H1 (cell line): Measurements from ENCODE around the gene KLF8. TPM values are rescaled to one million over a fixed set of nuclear protein-coding genes. Genes with fewer than 3 reads are reported as not detected.

Source experiments
- CTCF ChIA-PET: fragments of 300-600 bp; sonication (Branson Sonifier 250); formaldehyde crosslinking; loops from one replicate; lab custom pipeline; 2021; ENCODE audit not compliant: partially characterized antibody; lab: Charles Lee
- POLR2A ChIA-PET: fragments of 300-600 bp; sonication (Branson Sonifier 250); formaldehyde crosslinking; loops from one replicate; lab custom pipeline; 2021; ENCODE audit warnings: inconsistent platforms; ENCODE audit not compliant: partially characterized antibody; lab: Charles Lee
- DNase-seq, 2 experiments: peaks; one replicate each; pipeline versions ENCODE4 v3.0.0 to v3.0.0-alpha.2; 2010 to 2022; ENCODE audit warnings: low spot score in 2 of 2, low read depth in 1 of 2, mixed read lengths in 1 of 2
- FAIRE-seq: peaks from 2 replicates; lab custom pipeline; 2011; peaks lifted over from hg19 to GRCh38; lab: Jason Lieb, UNC
- H2AFZ ChIP-seq: 2 replicates; pipeline ENCODE4 v1.8.1; 2012; ENCODE audit warnings: low read length, inconsistent platforms
- H2AK5ac ChIP-seq: 2 replicates; pipeline ENCODE4 v1.6.1; 2013; ENCODE audit warnings: low read depth, low read length
- H2BK120ac ChIP-seq: replicated peaks from 2 replicates; pipeline ENCODE3; 2013; ENCODE audit warnings: low read depth, low read length, inconsistent platforms
- H2BK12ac ChIP-seq: 2 replicates; pipeline ENCODE4 v1.6.1; 2013; ENCODE audit warnings: low read depth, low read length
- H2BK15ac ChIP-seq: 2 replicates; pipeline ENCODE4 v1.6.1; 2013; ENCODE audit warnings: low read length
- H2BK20ac ChIP-seq: 2 replicates; pipeline ENCODE4 v1.6.1; 2013; ENCODE audit warnings: low read length
- H2BK5ac ChIP-seq: 2 replicates; pipeline ENCODE4 v1.6.1; 2013; ENCODE audit warnings: low read depth, low read length
- H3K14ac ChIP-seq: 2 replicates; pipeline ENCODE4 v1.6.1; 2013; ENCODE audit warnings: inconsistent platforms; ENCODE audit not compliant: insufficient read length
- H3K18ac ChIP-seq: 2 replicates; pipeline ENCODE4 v1.6.1; 2013; ENCODE audit warnings: low read length; ENCODE audit errors: extremely low read depth
- H3K23ac ChIP-seq: 2 replicates; pipeline ENCODE4 v1.6.1; 2013; ENCODE audit warnings: inconsistent platforms; ENCODE audit not compliant: insufficient read length
- H3K23me2 ChIP-seq: 2 replicates; pipeline ENCODE4 v1.6.1; 2013; ENCODE audit warnings: low read depth, low read length
- H3K27ac ChIP-seq: 2 replicates; pipeline ENCODE4 v1.6.1; 2011; ENCODE audit warnings: low read depth, low read length, inconsistent platforms
- H3K27me3 ChIP-seq, 4 experiments: replicated peaks in 1 of 4; 1 replicate in 1 of 4; 2 replicates in 3 of 4; pipeline versions ENCODE4 v1.6.1 to v1.8.1; 2011 to 2013; ENCODE audit warnings: low read length in 3 of 4, mild to moderate bottlenecking in 3 of 4, inconsistent platforms in 2 of 4, mixed read lengths in 2 of 4, moderate library complexity in 1 of 4; ENCODE audit not compliant: control insufficient read depth in 3 of 4, insufficient read depth in 3 of 4; ENCODE audit errors: extremely low read depth in 1 of 4
- H3K36me3 ChIP-seq, 4 experiments: 2 replicates each; pipeline versions ENCODE4 v1.6.1 to v1.8.1; 2011 to 2013; ENCODE audit warnings: mild to moderate bottlenecking in 4 of 4, low read length in 3 of 4, moderate library complexity in 2 of 4, control low read depth in 1 of 4, inconsistent platforms in 1 of 4; ENCODE audit not compliant: insufficient read depth in 4 of 4, control insufficient read depth in 2 of 4
- H3K4ac ChIP-seq: replicated peaks from 2 replicates; pipeline ENCODE3; 2013; ENCODE audit warnings: low read length, low read depth, mixed read lengths, inconsistent platforms; ENCODE audit not compliant: insufficient read length
- H3K4me1 ChIP-seq, 4 experiments: replicated peaks in 1 of 4; 1 replicate in 1 of 4; 2 replicates in 3 of 4; pipeline versions ENCODE4 v1.6.1 to v1.8.1; 2011 to 2013; ENCODE audit warnings: low read length in 3 of 4, inconsistent platforms in 2 of 4, mixed read lengths in 1 of 4; ENCODE audit not compliant: insufficient read depth in 4 of 4, control insufficient read depth in 3 of 4
- H3K4me2 ChIP-seq, 2 experiments: 2 replicates each; pipeline versions ENCODE4 v1.6.1 to v1.8.1; 2011 to 2013; ENCODE audit warnings: low read depth in 2 of 2, low read length in 2 of 2, control low read depth in 1 of 2, inconsistent platforms in 1 of 2, mild to moderate bottlenecking in 1 of 2; ENCODE audit not compliant: insufficient read depth in 1 of 2
- H3K4me3 ChIP-seq, 4 experiments: fragments of 200-600, 300-600 bp in 1 of 4; sonication (generic), shearing (Covaris generic), sonication (Bioruptor Twin) in 1 of 4; 2 replicates each; pipeline versions ENCODE4 v1.5.1 to v1.8.1; 2011 to 2016; ENCODE audit warnings: low read length in 4 of 4, low read depth in 3 of 4, control low read depth in 2 of 4, inconsistent platforms in 2 of 4, mild to moderate bottlenecking in 2 of 4, mixed read lengths in 1 of 4, moderate library complexity in 1 of 4; ENCODE audit not compliant: insufficient read depth in 2 of 4; ENCODE audit errors: extremely low read depth in 1 of 4
- H3K56ac ChIP-seq: replicated peaks from 2 replicates; pipeline ENCODE3; 2013; ENCODE audit warnings: low read depth, mild to moderate bottlenecking, mixed read lengths, low read length, inconsistent platforms; ENCODE audit not compliant: insufficient read length
- H3K79me1 ChIP-seq: 2 replicates; pipeline ENCODE4 v1.6.1; 2013; ENCODE audit warnings: low read depth, low read length, control low read depth
- H3K79me2 ChIP-seq, 2 experiments: 2 replicates each; pipeline versions ENCODE4 v1.6.1 to v1.8.1; 2012 to 2013; ENCODE audit warnings: low read length in 2 of 2, mild to moderate bottlenecking in 2 of 2, inconsistent platforms in 1 of 2; ENCODE audit not compliant: insufficient read depth in 2 of 2, control insufficient read depth in 1 of 2
- H3K9ac ChIP-seq, 4 experiments: replicated peaks in 1 of 4; 1 replicate in 1 of 4; 2 replicates in 3 of 4; pipeline versions ENCODE4 v1.6.1 to v1.8.1; 2011 to 2013; ENCODE audit warnings: low read depth in 3 of 4, low read length in 3 of 4, control low read depth in 2 of 4, mild to moderate bottlenecking in 2 of 4, moderate library complexity in 2 of 4, inconsistent platforms in 1 of 4; ENCODE audit errors: extremely low read depth in 1 of 4
- H3K9me3 ChIP-seq, 2 experiments: 2 replicates each; pipeline versions ENCODE4 v1.6.1 to v1.8.1; 2012 to 2013; ENCODE audit warnings: mild to moderate bottlenecking in 2 of 2, moderate library complexity in 2 of 2, control low read depth in 1 of 2, inconsistent platforms in 1 of 2, low read depth in 1 of 2, low read length in 1 of 2, mixed read lengths in 1 of 2; ENCODE audit not compliant: insufficient read depth in 2 of 2
- H4K20me1 ChIP-seq, 2 experiments: replicated peaks in 1 of 2; 2 replicates each; pipeline versions ENCODE3 to v1.8.1; 2011 to 2013; ENCODE audit warnings: inconsistent platforms in 2 of 2, low read length in 2 of 2, mild to moderate bottlenecking in 1 of 2; ENCODE audit not compliant: insufficient read depth in 2 of 2, control insufficient read depth in 1 of 2
- H4K5ac ChIP-seq: 2 replicates; pipeline ENCODE4 v1.6.1; 2013; ENCODE audit warnings: low read length, low read depth, mixed read lengths, inconsistent platforms; ENCODE audit not compliant: insufficient read length
- H4K8ac ChIP-seq: 2 replicates; pipeline ENCODE4 v1.8.0; 2013; ENCODE audit warnings: mild to moderate bottlenecking, moderate library complexity, low read length, inconsistent platforms; ENCODE audit not compliant: insufficient read depth; ENCODE audit errors: extremely low read depth
- H4K91ac ChIP-seq: replicated peaks from 2 replicates; pipeline ENCODE3; 2013; ENCODE audit warnings: low read length, mixed read lengths, inconsistent platforms; ENCODE audit not compliant: insufficient read length
- SUZ12 ChIP-seq: fragments of 200-600 bp; sonication (generic); IDR thresholded peaks from 2 replicates; pipeline ENCODE4 v1.6.1; 2012; ENCODE audit warnings: mild to moderate bottlenecking, inconsistent platforms, low read length, moderate library complexity, mixed read lengths
- TAF1 ChIP-seq: IDR thresholded peaks from 2 replicates; pipeline ENCODE4 v1.6.1; 2011; ENCODE audit warnings: mild to moderate bottlenecking, low read depth, low read length
- WGBS, 2 experiments: shearing (Covaris generic) in 1 of 2; methylation state at CpG; one replicate each; pipeline versions ENCODE4 v1.1.6 to v1.1.7; 2013 to 2015; ENCODE audit warnings: low lambda C conversion rate in 2 of 2, mixed read lengths in 2 of 2, inconsistent platforms in 1 of 2, low coverage in 1 of 2, missing lambda C conversion rate in 1 of 2; ENCODE audit not compliant: insufficient replicate concordance in 2 of 2, insufficient coverage in 1 of 2, insufficient read length in 1 of 2; ENCODE audit errors: extremely low coverage in 1 of 2, missing lambda C conversion rate in 1 of 2; 5-methylcytosine and 5-hydroxymethylcytosine counted together
- polyA plus RNA-seq, 7 experiments: library from polyadenylated mRNA; depleted of rRNA in 3 of 7; stranded (reverse) in 5 of 7; unstranded in 2 of 7; fragments of >200 nt in 5 of 7; fragments of 200-250 nt in 2 of 7; gene quantifications; 1 replicate in 5 of 7; 2 replicates in 1 of 7; 4 replicates in 1 of 7; pipeline versions ENCODE4 v1.2.1 to v1.2.3, GENCODE V29; 2011 to 2013; ENCODE audit warnings: missing spikeins in 2 of 7, mixed read lengths in 2 of 7
- total RNA-seq: library from RNA; stranded (reverse); fragmentation: NEBNext Ultra II Directional; extraction: Animal tissue kit (Norgen Biotek cat#: 25700); gene quantifications from 2 replicates; pipeline ENCODE4 v1.2.1, GENCODE V29; 2021

Gene KLF8
- total and polyA plus RNA-seq, 2 of the 8 experiments (the other 6 are each of a cell fraction or from before 2014, with no cell fraction given): 11.5 to 15.3 TPM

DNA sequence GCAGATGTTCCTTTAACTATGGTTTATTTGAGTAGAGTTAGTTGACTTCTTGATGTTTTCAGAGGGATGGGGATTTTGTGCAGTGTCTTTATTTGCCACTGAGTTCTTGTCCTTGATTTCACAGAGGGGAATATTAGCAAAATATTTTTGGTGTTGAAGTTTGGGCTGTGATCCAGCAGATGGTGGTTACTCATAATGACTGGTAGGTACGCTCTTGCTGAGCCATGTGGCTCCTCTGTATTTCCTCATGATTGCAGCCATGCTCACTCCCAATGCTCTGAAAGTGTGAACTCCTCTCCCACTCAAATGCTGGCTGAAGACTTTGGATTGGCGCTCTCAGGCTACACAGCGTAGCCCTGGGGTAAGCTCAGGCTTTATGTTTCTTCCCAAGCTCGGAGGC is 77.7 kb downstream of the KLF8 start:
- ChIA-PET POLR2A (no interaction called here), CTCF (no interaction called here)
- Histone ChIP-seq H2BK20ac (no peak overlapping the region), H3K23ac (no peak overlapping the region), H2BK5ac (no peak overlapping the region), H2AFZ (no peak overlapping the region), H3K36me3 (no peaks in the 10 kb centered on the region), H3K9ac (no peak overlapping the region), H3K23me2 (no peaks in the 10 kb centered on the region; the same call in 1 of the 2 replicates), H3K56ac (no peak overlapping the region), H4K20me1 (no peaks in the 10 kb centered on the region), H3K27me3 (no peaks in the 10 kb centered on the region), H3K4me1 (no peaks in the 10 kb centered on the region), H3K14ac (no peak overlapping the region), H3K18ac (no peak overlapping the region), H2BK15ac (no peak overlapping the region), H3K4ac (no peak overlapping the region), H3K4me3 (no peak overlapping the region), H4K8ac (no peak overlapping the region), H2AK5ac (no peak overlapping the region), H3K9me3 (peaks cover 0 to 7% of the 10 kb centered on the region in 2 experiments; a peak in 1 of 4 replicates), H4K5ac (no peak overlapping the region), H2BK120ac (no peak overlapping the region), H4K91ac (no peak overlapping the region), H3K79me1 (no peaks in the 10 kb centered on the region), H2BK12ac (no peak overlapping the region), H3K4me2 (no peak overlapping the region), H3K27ac (no peak overlapping the region), H3K79me2 (no peaks in the 10 kb centered on the region)
- WGBS, 2 experiments: 90% methylated on average over 4 of the region's 4 CpGs; no CpG with 5 or more reads in 1 of the 2 experiments
- no peak for TF ChIP-seq TAF1
- TF ChIP-seq SUZ12: no peak
- FAIRE-seq: no peak
- DNase-seq: no peak
